Measurements from ENCODE around the gene PIAS4.

PIAS4 gene

GRCh38 chr19:4077800-4078684 is 70.5 kb downstream of the PIAS4 start:
- peak in 1 of 3 experiments; percentile 51 for DNase-seq (ENCODE audit: low read depth in 3 of 3)

- no peak for DNase-seq (ENCODE audit: low read depth in 3 of 3)
Observed at GRCh38 chr19:4080473-4080872, 72.9 kb downstream of the PIAS4 start.

DNA sequence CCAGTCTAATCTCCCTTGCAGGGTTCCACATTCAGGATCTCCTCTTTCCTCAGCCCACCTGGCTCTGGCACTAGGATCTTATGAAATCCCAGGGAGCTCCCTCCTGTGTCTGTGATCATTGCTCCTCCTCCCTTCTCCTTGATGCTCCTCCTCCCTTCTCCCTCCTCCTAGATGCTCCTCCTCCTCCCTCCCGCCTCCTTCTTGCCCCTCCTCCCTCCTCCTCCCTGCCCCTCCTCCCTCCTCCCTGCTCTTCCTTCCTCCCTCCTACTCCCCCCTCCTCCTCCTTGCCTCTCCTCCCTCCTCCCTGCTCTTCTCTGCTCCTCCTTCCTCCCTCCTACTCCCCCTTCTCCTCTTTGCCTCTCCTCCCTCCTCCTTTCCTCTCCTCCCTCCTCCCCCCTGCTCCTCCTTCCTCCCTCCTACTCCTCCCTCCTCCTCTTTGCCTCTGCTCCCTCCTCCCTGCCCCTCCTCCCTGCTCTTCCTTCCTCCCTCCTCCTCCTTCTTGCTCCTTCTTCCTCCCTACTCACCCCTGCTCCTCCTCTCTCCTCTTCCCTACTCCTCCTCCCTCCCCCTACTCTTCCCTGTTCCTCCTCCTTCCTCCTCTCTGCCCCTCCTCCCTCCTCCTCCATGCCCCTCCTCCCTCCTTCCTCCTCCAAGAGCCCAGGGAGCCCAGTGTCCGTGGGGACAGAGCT is 74.0 kb downstream of the PIAS4 start:
- DNase-seq (ENCODE audit: low read depth in 3 of 3), result no peak

- no peak for DNase-seq (ENCODE audit: low read depth in 3 of 3)
Observed at GRCh38 chr19:4082172-4082571, 74.6 kb downstream of the PIAS4 start.

- no peak for DNase-seq (ENCODE audit: low read depth in 3 of 3)
Observed at GRCh38 chr19:4083677-4084546, 76.4 kb downstream of the PIAS4 start.

DNA sequence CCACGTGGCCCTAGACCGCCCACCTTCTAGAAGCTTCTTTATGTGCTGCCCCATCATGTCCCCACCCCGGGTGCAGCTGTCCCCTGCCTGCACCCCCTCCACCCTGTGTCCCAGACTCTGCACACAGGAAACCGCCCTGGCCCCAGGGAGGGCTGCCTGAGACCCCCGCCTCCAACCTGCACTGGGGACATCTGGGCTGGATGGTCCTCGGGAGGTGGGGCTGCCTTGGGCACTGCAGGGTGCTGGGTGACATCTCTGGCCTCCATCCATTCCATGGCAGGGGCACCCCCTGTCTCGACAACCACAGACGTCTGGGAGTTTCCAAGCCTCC is 77.0 kb downstream of the PIAS4 start:
- DNase-seq (ENCODE audit: low read depth in 3 of 3), result no peak

- no peak for DNase-seq (ENCODE audit: low read depth in 3 of 3)
Observed at GRCh38 chr19:4086411-4086867, 78.9 kb downstream of the PIAS4 start.

GRCh38 chr19:4087787-4088679 is 80.5 kb downstream of the PIAS4 start:
- no peak for DNase-seq (ENCODE audit: low read depth in 3 of 3)

DNA sequence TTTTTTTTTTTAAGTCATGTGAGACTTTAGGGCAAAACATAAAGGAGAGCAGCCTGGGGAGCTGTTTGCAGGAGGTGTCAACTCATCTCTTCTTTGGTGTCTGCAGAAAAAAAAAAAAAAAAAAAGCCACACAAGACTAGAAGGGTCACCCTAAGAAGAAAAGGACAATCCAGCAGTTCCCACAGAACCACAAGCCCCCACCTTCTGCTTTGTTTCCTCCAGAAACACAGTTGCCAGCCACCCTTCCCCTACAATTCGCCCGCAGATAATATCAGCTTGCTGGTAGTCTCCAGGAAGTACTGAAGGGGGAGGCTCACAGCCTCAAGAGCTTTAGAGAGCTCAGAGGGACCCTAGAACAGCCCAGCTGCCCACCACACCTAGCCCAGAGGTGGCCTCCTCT is 81.4 kb downstream of the PIAS4 start:
- DNase-seq (ENCODE audit: low read depth in 3 of 3), result no peak
